Activated CD4-positive, alpha-beta memory T cell treated with anti-CD3 and anti-CD28 coated beads for 36 hours (primary cell): ENCODE data around the gene CAPN2. TPM values are rescaled to one million over a fixed set of nuclear protein-coding genes. Genes with fewer than 3 reads are reported as not detected.

Source experiments
- CTCF ChIA-PET: fragments of 350-600 bp; sonication (Branson Sonifier 250); formaldehyde crosslinking; loops from one replicate; lab custom pipeline; 2021; ENCODE audit warnings: antibody characterized with exemption, inconsistent platforms; lab: Charles Lee
- POLR2A ChIA-PET: fragments of 350-600 bp; sonication (Branson Sonifier 250); formaldehyde crosslinking; loops from one replicate; lab custom pipeline; 2021; ENCODE audit warnings: antibody characterized with exemption; lab: Charles Lee
- DNase-seq: peaks from one replicate; pipeline ENCODE4 v3.0.0-alpha.2; 2020
- H3K27ac Mint-ChIP-seq: one replicate; pipeline ENCODE4 v1.8.0; 2021; ENCODE audit warnings: mixed read lengths
- H3K27me3 Mint-ChIP-seq: one replicate; pipeline ENCODE4 v1.8.0; 2021; ENCODE audit warnings: mixed read lengths
- H3K36me3 Mint-ChIP-seq: one replicate; pipeline ENCODE4 v1.8.0; 2021; ENCODE audit warnings: mixed read lengths
- H3K4me1 Mint-ChIP-seq: one replicate; pipeline ENCODE4 v1.8.0; 2021; ENCODE audit warnings: low read depth, mixed read lengths
- H3K4me3 Mint-ChIP-seq: one replicate; pipeline ENCODE4 v1.8.0; 2021; ENCODE audit warnings: mild to moderate bottlenecking, mixed read lengths
- H3K9me3 Mint-ChIP-seq: one replicate; pipeline ENCODE4 v1.8.0; 2021; ENCODE audit warnings: mixed read lengths
- intact Hi-C: fragments of 100-400 bp; cut with micrococcal nuclease; formaldehyde crosslinking; loops from one replicate; pipeline ENCODE4 v1.15.1; 2023
- total RNA-seq, 2 experiments: library from RNA; stranded (reverse); gene quantifications; one replicate each; pipeline ENCODE4 v1.2.3, GENCODE V29; 2021

Gene CAPN2
- total RNA-seq, 2 experiments from 2014 or later = 61.2 to 64.5 TPM

DNA sequence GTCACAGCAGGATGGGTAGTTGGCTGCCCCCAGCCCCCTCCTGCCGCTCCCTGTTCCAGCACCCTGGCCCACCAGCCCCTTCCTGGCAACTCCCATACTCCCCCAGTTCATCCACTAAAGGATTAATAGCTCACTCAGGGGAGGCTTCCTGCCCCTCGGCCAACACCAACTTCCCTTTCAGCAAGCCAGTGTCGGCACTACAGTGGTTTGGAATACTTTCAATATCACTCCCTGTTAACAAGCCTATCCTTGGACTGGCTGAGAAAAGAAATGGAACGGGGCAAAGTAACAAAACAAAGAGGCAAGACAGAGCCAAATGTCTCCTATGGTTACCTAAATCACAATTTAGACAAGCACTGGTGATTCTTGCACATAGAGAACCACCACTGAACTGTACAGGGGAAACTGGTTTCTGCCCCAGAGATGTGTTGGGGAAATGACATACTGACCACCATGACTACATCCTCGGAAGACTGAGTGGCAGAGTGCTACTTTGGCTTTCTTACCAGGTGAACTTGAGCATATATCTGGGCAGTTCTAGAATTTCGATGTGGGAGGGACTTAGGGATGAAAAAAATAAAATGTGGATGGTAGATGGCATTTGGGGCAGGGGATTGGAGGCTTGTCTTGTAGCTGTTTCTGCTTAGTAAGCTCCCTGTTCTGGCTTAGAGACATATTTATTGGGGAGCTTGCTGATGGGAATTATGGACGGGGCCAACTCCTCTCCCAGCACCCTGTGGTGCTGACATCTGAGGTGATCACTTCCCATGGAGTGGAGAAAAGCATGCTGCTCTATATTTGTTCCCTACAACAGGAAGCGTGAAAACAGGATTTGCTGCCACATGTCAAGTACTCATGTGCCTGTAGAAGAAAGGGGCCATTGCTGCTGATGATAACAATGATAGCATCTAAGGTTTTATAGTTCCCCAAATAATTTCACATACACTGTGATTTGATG is 7.1 kb upstream of the CAPN2 start:
- Mint-ChIP-seq H3K4me1 (peaks cover 44% of the 10 kb centered on the region), H3K27me3 (peaks cover 4% of the 10 kb centered on the region), H3K9me3 (no peaks in the 10 kb centered on the region), H3K4me3 (no peak overlapping the region), H3K27ac (no peak overlapping the region), H3K36me3 (no peaks in the 10 kb centered on the region)
- ChIA-PET CTCF (interaction anchor here (1.9 to 2.3 kb wide), 2 partner anchors 9 to 44 kb away, joined by 9 to 11 read pairs; no protein-coding TSS in a partner anchor), POLR2A (no interaction called here)
- DNase-seq = no peak
- intact Hi-C loops = no loop called here

GRCh38 chr1:223706077-223706973 is 6.0 kb upstream of the CAPN2 start:
- POLR2A ChIA-PET = no interaction called here
- intact Hi-C loops = no loop called here
- CTCF ChIA-PET = interaction anchor here (1.0 to 3.3 kb wide), 6 partner anchors 10 to 576 kb away, joined by 3 to 19 read pairs (median 4); no protein-coding TSS in a partner anchor
- H3K4me3 Mint-ChIP-seq = no peak overlapping the region
- H3K36me3 Mint-ChIP-seq = no peaks in the 10 kb centered on the region
- no peaks in the 10 kb centered on the region for H3K9me3 Mint-ChIP-seq
- H3K4me1 Mint-ChIP-seq = peaks cover 40% of the 10 kb centered on the region
- DNase-seq = no peak
- no peak overlapping the region for H3K27ac Mint-ChIP-seq
- H3K27me3 Mint-ChIP-seq = no peaks in the 10 kb centered on the region

DNA sequence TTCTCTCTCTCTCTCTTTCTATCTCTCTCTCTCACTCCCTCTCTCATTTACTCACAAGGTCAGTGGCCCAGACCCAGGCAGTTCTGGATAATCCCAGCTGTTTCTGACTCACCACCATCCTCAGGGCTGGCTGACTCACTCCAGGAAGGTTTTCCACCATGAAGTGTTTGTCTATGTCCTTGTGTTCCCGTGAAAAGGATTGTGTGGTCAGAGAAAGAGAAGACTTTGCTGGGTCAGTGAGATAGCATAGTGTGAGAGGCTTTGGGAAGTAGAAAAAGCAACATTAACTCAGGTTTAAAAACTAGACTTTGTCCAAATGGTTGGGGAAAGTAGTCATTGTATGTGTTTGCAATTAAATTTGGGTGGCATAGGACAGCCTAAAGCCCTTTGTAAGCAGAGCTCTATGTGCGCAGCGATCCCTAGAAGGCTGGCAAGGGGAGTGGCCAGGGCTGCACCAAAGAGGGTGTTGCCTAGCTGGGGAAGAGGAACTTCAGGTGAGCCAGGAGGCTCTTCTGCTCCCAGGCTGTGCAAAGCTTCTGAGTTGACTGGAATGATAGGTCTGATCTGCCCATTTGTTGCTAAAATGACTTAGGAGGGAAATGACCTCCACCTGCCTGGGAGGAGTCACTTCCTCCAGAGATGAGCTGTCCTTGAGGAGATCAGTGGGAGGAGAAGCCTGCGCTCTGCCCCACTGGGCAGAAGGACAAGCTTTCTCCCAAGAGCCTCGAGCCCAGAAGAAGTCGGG is 4.9 kb upstream of the CAPN2 start:
- no peak overlapping the region for H3K27ac Mint-ChIP-seq
- no peaks in the 10 kb centered on the region for H3K27me3 Mint-ChIP-seq
- no peaks in the 10 kb centered on the region for H3K9me3 Mint-ChIP-seq
- CTCF ChIA-PET = interaction anchor here (1.0 to 3.3 kb wide), 7 partner anchors 9 to 577 kb away, joined by 3 to 19 read pairs (median 3); no protein-coding TSS in a partner anchor
- peak; percentile 34 for DNase-seq
- no peak overlapping the region for H3K4me3 Mint-ChIP-seq
- intact Hi-C loops = no loop called here
- POLR2A ChIA-PET = no interaction called here
- peaks cover 40% of the 10 kb centered on the region for H3K4me1 Mint-ChIP-seq
- no peaks in the 10 kb centered on the region for H3K36me3 Mint-ChIP-seq

DNA sequence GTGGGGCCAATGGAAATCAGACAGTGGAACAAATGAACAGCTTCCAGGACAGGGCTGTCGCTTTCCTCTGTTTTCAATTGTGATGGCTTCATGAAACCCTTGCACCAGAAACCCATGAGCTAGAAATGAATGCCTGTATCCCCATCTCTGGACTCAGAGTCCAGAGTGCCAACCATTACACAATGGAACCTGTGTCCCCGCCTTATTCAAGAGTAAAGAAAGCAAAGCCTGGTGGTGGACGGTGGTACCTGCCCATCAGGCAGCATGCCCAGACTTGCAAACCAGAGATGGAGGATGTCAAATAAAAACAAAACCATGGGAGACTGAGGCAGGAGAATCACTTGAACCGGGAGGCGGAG is 4.4 kb upstream of the CAPN2 start:
- POLR2A ChIA-PET = no interaction called here
- peaks cover 34% of the 10 kb centered on the region for H3K4me1 Mint-ChIP-seq

GRCh38 chr1:223708651-223709268 is 3.6 kb upstream of the CAPN2 start:
- Mint-ChIP-seq H3K36me3 (no peaks in the 10 kb centered on the region), H3K4me1 (peaks cover 30% of the 10 kb centered on the region), H3K27ac (no peak overlapping the region), H3K27me3 (no peaks in the 10 kb centered on the region), H3K9me3 (no peaks in the 10 kb centered on the region), H3K4me3 (no peak overlapping the region)
- no peak for DNase-seq
- intact Hi-C loops = no loop called here
- POLR2A ChIA-PET = no interaction called here
- CTCF ChIA-PET = interaction anchor here (1.0 to 3.3 kb wide), 4 partner anchors 10 to 41 kb away, joined by 3 to 19 read pairs (median 6); no protein-coding TSS in a partner anchor

More for the DNA sequence above, 4.4 kb upstream of the CAPN2 start:
- intact Hi-C loops = no loop called here
- DNase-seq = no peak
- no peaks in the 10 kb centered on the region for H3K36me3 Mint-ChIP-seq
- H3K9me3 Mint-ChIP-seq = no peaks in the 10 kb centered on the region
- H3K27ac Mint-ChIP-seq = no peak overlapping the region
- CTCF ChIA-PET = interaction anchor here (1.0 to 3.3 kb wide), 6 partner anchors 9 to 578 kb away, joined by 3 to 19 read pairs (median 4); no protein-coding TSS in a partner anchor
- no peaks in the 10 kb centered on the region for H3K27me3 Mint-ChIP-seq
- no peak overlapping the region for H3K4me3 Mint-ChIP-seq

DNA sequence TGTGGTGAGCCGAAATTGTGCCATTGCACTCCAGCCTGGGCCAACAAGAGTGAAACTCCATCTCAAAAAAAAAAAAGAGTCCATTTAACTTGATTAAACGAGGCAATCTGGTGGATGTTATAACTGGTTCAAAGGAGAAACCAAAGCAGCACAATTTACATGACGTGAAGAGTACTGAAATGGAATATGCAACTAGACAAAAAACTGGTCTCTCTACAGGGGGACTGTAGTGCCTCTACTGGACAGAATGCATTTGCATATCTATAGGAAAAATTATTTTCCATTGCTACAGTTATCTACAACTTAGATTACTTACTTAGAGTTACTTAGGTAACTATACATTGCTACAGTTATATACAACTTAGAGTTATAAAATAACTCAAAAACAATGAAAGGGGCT is 2.7 kb upstream of the CAPN2 start:
- Mint-ChIP-seq H3K4me1 (peaks cover 34% of the 10 kb centered on the region), H3K4me3 (no peak overlapping the region), H3K36me3 (no peaks in the 10 kb centered on the region), H3K27ac (no peak overlapping the region), H3K27me3 (no peaks in the 10 kb centered on the region), H3K9me3 (no peaks in the 10 kb centered on the region)
- ChIA-PET CTCF (interaction anchor here (4.1 kb wide), 1 partner anchor 39 kb away, joined by 43 read pairs; no protein-coding TSS in a partner anchor), POLR2A (no interaction called here)
- intact Hi-C loops = no loop called here
- no peak for DNase-seq

DNA sequence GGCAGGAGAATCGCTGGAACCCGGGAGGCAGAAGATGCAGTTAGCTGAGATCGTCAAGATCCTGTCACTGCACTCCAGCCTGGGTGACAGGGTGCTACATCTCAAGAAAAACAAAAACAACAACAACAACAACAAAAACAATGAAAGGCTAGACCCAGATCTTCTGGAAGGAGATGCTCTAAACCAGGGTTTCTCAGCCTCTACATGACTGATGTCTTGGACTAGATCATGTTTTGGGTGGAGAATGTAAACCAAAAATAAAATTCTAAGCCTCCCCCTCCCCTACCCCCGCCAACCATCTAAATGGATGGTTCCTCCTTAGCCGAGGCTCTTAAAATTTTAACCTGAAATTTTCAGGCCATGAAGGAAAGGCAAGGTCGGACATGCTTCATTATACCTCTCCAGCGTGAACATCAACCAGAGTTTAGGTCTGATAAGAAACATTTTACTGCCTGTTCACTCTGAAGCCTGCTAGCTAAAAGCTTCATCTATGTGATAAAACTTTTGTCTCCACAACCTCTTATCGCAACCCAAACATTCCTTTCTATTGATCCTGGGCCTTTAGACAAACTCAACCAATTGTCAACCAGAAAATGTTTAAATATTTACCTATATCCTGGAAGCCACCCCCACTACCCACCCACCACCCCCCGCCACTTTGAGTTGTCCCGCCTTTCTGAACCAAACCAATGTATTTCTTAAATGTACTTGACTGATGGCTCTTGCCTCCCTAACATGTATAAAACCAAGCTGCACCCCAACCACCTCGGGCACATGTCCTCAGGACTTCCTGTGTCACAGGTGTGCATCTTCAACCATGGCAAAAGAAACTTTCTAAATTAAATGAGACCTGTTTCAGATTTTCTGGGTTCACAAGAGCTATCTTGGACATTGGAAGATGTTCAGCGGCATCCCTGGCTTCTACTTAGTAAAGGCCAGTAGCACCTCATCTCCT is 1.9 kb upstream of the CAPN2 start:
- peaks cover 43% of the 10 kb centered on the region for H3K4me1 Mint-ChIP-seq
- no peaks in the 10 kb centered on the region for H3K36me3 Mint-ChIP-seq
- no peaks in the 10 kb centered on the region for H3K9me3 Mint-ChIP-seq
- CTCF ChIA-PET = interaction anchor here (4.1 kb wide), 1 partner anchor 38 kb away, joined by 43 read pairs; no protein-coding TSS in a partner anchor
- POLR2A ChIA-PET = interaction anchor here (1.5 kb wide), 1 partner anchor 10 kb away, joined by 4 read pairs; no protein-coding TSS in a partner anchor
- no peak for DNase-seq
- peak overlapping the region; percentile 13 for H3K27ac Mint-ChIP-seq
- no peak overlapping the region for H3K4me3 Mint-ChIP-seq
- intact Hi-C loops = loop anchor here (10.0 kb wide), 1 partner anchor 724 kb away; the partner anchor contains the start of gene WDR26
- no peaks in the 10 kb centered on the region for H3K27me3 Mint-ChIP-seq

- Mint-ChIP-seq H3K9me3 (no peaks in the 10 kb centered on the region), H3K4me3 (no peak overlapping the region), H3K36me3 (no peaks in the 10 kb centered on the region), H3K27ac (no peak overlapping the region), H3K4me1 (peaks cover 50% of the 10 kb centered on the region), H3K27me3 (no peaks in the 10 kb centered on the region)
- no peak for DNase-seq
- CTCF ChIA-PET = interaction anchor here (0.7 to 4.1 kb wide), 2 partner anchors 13 to 38 kb away, joined by 3 to 43 read pairs; no protein-coding TSS in a partner anchor
- intact Hi-C loops = loop anchor here (10.0 kb wide), 1 partner anchor 724 kb away; the partner anchor contains the start of gene WDR26
- POLR2A ChIA-PET = interaction anchor here (1.0 to 1.5 kb wide), 2 partner anchors 9 to 134 kb away, joined by 3 to 4 read pairs; no protein-coding TSS in a partner anchor
Observed at GRCh38 chr1:223711173-223711572, 1.2 kb upstream of the CAPN2 start.

DNA sequence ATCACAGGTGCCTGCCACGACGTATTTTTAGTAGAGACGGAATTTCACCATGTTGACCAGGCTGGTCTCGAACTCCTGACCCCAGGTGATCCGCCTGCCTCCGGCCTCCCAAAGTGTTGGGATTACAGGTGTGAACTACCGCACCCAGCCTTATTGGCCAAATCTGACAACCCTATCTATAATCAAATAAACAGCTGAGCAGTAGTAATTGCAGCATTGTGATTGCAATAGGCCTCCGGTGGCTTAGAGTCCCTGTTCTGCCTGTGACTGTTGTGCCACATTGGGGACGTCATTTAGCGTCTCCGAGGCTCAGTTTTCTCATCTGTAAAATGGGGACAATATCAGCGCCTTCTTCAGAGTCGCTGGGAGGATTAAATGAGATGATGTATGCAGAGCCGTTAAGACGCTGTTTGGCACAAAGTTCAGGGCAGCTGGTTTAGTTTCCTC is 569 bp upstream of the CAPN2 start:
- ChIA-PET POLR2A (interaction anchor here (0.6 to 1.5 kb wide), 5 partner anchors 8 to 133 kb away, joined by 3 to 8 read pairs (median 3); no protein-coding TSS in a partner anchor), CTCF (interaction anchor here (0.6 to 4.1 kb wide), 10 partner anchors 10 to 63 kb away, joined by 3 to 43 read pairs (median 4); no protein-coding TSS in a partner anchor)
- Mint-ChIP-seq H3K4me3 (peak overlapping the region; percentile 44), H3K36me3 (no peaks in the 10 kb centered on the region), H3K9me3 (no peaks in the 10 kb centered on the region), H3K27me3 (no peaks in the 10 kb centered on the region), H3K4me1 (peaks cover 56% of the 10 kb centered on the region), H3K27ac (peak overlapping the region; percentile 44)
- intact Hi-C loops = loop anchor here (1.0 to 10.0 kb wide), 3 partner anchors 38 to 723 kb away; partner anchors contain the start of genes TP53BP2 and WDR26
- no peak for DNase-seq
